Superior temporal gyrus (tissue), 1 donor: Measurements from ENCODE around the gene CHIT1.
A peak's percentile ranks its signal among the peaks of the same experiment; 100 is the strongest.
"Not testable (repeated sequence)": the region's sequence is repeated elsewhere in the genome, so short reads cannot be mapped to it uniquely, and the experiment has no call there.

ENCODE experiments used
- DNase-seq: peaks from one replicate; pipeline ENCODE4 v3.0.0-alpha.2; 2016; ENCODE audit errors: extremely low spot score

CHIT1 gene

DNA sequence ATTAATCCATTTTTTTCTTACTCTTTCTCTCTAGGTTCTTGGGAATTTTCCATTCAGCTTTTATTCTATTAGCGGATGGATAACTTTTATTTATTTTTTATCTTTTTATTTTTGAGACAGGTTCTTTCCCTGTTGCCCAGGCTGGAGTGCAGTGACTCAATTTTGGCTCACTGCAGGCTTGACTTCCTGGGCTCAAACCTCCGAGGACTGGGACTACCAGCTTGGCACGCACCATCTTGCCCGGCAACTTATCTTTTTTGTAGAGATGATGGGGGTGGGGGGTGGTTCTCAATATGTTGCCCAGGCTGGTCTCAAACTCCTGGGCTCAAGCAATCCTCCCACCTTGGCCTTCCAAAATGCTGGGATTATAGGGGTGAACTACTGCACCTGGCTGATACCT lies 36.1 kb upstream of the CHIT1 start:
- no peak for DNase-seq

DNA sequence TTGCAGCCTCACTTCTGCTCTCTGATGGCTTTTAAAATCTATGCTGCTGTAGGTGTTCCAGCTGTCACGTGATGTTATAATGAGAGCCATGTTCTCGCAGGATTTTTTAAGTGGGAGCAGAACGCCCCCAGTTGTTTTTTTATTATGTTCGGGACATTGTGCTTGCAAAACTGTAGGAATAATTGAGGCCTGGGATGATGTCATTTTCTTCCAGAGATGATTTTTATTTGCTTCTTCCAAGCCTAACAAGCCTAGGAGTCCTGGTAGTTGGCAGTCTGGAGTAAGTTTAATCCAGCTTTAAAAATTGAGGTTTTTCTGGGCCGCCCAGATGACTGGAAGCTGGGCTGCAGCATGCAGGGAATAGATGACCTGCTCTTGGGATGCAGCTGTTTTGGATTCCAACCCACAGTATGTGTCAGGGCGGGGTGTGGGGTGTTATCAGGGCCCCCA lies 34.6 kb upstream of the CHIT1 start:
- peak; percentile 60 for DNase-seq

DNA sequence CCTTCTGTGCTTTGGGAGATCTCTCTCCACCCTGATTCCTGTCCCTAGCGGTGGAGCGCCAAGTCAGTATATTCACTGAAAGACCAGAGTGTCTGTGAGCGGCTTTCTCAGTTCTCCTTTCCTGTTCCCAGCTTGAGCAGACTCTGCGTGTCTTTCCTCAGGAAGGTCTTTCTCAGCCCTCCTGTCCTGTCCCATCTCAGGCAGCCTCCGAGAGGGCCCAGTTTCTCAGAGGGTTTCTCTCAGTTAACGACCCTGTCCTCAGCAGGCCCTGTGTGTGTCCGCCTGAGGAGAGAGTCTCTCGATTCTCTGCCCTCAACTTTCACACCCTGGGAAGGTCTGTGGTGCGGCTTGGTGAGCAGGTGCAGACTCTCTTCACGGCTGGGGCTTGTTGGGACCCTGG lies 34.0 kb upstream of the CHIT1 start:
- no peak for DNase-seq

DNA sequence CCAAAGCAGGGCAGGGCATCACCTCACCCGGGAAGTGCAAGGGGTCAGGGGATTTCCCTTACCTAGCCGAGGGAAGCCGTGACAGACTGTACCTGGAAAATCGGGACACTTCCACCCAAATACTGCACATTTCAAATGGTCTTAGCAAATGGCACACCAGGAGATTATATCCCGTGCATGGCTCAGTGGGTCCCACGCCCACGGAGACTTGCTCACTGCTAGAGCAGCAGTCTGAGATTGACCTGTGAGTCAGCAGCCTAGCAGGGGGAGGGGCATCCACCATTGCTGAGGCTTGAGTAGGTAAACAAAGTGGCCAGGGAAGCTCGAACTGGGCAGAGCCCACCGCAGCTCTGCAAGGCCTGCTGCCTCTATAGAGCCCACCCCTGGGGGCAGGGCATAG lies 27.2 kb upstream of the CHIT1 start:
- DNase-seq: not testable (repeated sequence)

DNA sequence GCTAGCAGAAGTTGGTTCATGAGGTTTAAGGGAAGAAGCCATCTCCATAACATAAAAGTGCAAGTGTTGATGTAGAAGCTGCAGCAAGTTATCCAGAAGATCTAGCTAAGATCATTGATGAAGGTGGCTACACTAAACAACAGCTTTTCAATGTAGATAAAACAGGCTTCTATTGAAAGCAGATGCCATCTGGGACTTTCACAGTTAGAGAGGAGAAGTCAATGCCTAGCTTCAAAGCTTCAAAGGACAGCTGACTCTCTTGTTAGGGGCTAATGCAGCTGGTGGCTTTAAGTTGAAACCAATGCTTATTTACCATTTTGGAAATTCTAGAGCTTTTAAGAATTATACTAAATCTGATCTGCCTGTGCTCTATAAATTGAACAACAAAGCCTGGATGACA lies 25.3 kb upstream of the CHIT1 start:
- DNase-seq: not testable (repeated sequence)

DNA sequence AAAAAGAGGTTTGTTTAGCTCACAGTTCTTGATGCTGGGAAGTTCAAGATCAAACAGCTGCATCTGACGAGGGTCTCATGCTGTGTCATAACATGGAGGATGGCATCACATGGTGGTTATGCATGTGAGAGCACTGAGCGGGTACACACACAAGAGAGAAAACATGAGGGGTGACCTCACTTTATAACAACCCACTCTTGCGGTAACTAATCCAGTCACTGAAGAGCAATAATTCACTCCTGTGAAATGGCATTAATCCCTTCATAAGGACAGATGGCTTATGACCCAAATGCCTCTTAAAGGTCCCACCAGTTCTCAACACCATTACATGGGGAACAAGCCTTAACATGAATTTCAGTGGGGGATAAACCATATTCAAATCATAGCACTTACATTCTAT lies 23.2 kb upstream of the CHIT1 start:
- no peak for DNase-seq

DNA sequence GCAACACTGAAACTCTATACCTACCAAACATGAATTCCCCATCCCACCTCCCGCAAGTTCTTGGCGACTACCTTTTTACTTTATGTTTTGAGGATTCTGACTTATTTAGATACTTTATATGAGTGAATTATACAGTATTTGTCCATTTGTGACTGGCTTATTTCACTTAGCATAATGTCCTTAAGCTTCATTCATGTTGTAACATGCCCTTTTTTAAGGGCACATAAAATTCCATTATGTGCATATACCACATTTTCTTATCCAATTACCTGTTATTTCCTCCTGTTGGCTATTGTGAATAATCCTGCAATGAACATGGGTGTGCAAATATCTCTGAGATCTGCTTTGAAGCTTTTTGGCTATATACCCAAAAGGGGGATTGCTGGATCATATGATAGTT lies 22.0 kb upstream of the CHIT1 start:
- DNase-seq: no peak

DNA sequence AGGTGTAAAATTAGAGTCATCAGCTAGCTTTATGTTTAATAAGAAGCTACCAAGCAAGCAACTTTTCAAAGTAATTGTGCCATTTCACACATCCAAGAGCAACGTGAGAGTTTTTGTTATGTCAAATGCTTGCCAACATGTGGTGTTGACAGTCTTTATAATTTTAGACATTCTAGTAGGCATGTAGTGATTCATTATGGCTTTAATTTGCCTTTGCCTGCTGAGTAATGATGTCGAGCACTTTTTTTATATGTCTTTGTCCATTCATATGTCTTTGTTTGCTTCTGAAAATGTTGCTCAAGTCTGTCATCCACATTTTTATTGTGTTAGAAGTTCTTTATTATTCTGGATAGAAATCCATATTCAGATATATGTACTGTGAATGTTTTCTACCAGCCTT lies 21.4 kb upstream of the CHIT1 start:
- peak; percentile 59 for DNase-seq

DNA sequence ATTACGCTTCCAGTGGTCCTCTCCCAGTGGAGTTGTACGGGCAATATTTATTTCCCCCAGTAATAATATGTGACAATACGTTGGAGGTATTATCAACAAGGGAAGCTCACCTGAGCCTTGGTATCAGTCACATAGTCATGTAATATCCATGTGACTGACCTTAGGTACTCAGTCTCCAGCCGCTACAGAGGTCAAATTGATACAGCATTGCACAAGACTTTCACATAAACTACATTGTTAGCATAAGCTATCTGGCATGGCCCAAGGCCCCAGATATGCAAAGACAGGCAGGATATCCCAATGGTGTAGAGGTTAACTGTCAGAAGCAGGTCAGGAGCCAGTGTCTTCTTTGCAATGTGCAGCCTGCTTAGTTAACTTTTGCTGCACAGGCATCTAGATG lies 15.3 kb upstream of the CHIT1 start:
- DNase-seq: no peak

DNA sequence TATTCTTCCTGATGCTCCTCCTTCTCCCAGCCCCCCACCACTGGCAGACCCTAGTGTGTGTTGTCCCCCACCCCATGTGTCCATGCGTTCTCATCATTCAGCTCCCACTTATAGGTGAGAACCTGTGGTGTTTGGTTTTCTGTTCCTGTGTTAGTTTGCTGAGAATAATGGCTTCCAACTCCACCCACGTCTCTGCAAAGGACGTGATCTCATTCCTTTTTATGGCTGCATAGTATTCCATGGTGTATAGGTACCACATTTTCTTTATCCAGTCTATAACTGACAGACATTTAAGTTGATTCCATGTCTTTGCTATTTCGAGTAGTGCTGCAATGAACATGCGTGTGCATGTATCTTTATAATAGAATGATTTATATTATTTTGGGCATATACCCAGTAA lies 12.2 kb upstream of the CHIT1 start:
- not testable (repeated sequence) for DNase-seq

DNA sequence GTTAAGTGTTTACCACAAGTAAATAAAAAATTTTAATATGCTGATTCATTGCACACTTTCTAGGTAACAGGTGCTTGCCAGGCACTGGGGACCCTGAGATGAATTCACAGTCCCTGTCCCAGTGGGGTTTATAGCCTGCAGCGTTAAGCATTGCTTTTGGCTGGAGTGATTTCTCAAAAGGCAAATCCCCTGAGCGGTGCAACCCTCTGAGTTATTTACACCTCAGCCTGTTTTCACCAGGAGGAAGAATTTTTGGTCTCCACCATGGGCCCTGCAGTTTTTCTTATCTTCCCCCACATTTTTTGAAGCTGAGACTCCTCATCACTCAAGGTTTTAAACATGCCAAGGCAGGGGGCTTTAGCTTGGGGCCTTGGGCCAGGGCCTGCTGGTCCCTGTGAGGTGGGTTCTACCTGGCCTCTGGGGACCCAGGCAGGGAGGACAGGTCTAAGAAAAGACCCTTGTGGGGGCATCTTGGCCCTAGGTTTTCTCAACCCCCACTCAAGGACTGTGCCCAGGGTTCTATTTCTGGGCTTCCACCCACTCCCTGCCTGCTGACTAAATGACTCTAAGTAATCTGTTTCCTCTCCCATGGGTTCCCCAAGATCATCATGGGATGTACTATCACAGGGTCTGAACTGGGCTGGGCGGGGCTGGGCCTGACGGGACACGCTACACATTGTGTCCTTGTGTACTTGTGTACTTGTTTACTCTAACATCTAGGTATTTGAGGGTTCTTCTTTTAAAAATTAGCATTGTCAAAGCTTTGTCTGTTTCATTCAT lies 10.2 kb upstream of the CHIT1 start:
- DNase-seq: peak; percentile 53

DNA sequence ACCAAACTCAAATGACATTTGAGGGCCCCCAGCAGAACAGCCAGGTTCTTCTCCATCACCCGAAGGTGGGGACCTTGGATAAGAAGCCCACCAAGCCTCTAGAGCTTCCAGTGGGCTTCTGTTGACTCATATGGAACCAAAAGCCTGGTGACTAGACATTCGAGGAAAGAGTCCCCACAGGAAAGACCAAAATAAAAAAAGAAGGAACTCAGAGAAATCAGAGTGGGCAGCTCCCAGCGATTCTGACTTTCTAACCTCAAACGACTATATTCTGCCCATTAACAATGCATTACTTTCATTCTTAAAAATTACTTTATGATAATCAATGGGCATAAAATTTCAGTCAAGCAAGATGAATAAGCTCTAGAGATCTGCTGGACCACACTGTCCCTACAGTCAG lies 9.6 kb upstream of the CHIT1 start:
- DNase-seq: no peak

DNA sequence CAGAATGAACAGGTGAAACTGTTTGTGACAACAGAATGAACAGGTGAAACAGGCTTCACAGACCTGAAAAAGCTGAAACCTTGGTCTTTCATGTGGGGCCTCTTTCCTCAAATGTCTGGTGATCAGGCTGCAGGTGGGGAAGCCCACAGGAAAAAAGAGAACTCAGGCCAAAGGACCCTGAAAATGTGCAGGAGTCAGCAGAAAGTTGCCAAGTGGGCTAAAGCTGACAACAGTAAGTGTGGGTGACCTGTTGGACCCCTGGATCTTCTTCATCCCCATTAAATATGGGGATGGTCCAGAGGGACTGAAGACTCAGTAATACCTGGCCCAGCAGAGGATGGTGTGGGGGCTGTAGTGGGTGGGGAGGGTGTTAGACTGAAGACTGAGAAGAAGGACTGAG lies 9.1 kb upstream of the CHIT1 start:
- no peak for DNase-seq

DNA sequence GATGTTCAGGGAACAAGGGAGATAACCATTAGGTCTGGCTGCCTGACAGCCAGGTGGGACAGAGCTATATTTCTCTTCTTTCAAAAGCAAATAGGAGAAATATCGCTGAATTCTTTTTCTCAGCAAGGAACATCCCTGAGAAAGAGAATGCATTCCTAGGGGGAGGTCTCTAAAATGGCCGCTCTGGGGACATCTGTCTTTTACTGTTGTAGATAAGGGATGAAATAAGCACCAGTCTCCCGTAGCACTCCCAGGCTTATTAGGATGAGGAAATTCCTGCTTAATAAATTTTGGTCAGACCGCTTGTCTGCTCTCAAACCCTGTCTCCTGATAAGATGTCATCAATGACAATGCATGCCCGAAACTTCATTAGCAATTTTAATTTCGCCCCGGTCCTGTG lies 5.4 kb upstream of the CHIT1 start:
- DNase-seq: not testable (repeated sequence)

DNA sequence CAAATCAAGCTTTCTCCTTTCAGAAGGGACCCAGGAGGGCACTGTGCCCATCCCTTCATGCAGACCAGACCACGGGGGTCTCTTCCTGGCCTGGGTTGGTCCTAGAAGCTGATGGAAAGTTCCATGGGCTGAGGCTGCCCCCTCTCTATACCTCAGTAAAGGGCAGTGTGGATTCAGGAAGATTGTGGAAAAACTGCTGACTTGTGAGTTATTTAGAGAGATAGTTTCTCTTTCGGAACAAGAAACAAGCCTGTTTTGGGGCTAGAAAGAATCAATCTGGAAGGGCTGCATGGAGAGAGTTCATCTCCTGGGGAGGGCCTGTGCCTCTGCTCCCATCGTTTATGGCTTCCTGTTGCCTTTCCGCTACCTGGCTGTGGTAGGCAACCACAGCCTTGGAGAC lies 803 bp downstream of the CHIT1 start:
- DNase-seq: no peak

DNA sequence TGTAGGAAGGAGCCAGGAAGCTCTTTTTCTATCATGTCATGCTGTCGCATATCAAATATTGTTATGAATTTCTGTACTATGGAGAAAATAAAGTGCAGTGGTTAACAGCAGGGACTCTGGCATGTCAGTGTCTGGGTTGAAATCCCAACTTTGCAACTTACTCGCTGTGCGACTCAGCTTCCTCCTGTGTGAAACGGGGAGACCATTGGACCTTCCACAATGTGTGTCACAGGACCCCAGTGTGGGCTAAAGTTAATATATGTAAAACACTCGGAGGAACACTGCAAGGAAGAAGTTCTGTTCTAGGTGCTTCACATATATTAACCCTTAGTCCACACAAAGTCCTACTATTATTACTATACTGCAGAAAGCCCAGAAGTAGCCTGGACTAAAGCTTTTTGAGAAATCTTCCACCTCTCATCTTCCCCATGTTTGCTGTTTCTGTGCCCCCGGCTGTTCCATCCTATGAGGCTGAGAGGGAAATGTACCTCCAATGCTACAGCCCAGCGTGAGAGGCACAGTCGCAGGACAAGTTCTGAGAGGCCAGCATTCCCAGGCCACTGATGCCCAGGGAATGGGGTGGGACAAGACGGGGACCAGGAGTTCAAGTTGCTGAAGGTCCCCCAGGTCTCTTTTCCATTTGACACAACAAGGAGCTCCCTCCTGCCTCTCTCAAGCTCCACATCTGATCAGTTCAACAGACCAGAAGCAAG lies 1.9 kb downstream of the CHIT1 start:
- no peak for DNase-seq

DNA sequence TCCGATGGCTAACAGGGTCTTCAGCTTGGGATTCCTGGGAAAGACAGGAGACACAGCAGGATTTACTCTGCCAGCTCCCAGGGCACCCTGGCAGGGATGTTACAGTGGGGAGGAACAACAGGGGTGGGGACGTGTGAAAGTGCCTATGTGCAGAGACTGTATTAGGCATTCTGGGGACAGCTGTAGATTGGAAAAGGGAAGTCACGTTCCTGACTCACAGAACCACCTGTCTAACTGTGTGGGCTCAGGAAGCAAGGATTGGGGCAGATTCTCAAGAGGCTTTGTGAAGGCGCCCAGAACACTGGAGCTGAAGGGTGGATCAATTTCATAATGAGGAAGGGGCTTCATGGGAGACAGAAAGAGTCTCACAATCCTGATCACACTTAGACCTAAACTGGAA lies 4.4 kb downstream of the CHIT1 start:
- DNase-seq: no peak

DNA sequence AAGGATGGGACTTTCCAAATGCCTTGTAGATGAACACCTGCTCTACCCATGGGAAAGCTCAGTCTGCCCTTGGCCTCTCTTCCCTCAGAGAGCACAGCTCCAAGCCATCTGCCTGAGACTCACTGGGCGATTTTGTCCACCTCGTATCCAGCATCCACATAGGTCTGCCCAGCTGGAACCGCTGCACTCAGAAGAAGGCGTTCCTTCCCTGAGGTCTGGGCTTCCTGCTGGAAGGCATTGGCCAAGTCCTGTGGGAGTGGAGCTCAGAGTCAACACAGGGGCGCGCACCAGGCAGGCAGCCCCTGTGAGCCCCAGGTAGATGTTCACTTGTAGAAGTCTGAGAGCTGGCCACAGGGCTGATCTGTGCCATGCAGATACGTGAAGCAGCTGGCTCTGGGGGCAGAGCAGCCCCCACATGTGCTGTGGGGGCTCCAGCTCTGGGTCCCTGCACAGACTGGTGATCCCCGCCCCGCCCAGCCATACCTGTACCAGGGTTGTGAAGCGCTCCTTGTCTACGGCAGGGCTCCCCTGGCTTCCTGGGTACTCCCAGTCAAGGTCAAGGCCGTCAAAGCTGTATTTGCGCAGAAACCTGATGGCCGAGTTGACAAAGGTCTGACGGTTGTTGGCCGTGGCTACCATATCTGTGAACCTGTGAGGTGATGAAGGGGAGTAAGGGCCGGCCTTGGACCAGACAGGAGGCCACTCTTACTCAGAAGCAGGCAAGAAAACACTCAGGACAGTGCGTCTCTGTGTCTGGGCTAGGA lies 6.3 kb downstream of the CHIT1 start:
- no peak for DNase-seq

DNA sequence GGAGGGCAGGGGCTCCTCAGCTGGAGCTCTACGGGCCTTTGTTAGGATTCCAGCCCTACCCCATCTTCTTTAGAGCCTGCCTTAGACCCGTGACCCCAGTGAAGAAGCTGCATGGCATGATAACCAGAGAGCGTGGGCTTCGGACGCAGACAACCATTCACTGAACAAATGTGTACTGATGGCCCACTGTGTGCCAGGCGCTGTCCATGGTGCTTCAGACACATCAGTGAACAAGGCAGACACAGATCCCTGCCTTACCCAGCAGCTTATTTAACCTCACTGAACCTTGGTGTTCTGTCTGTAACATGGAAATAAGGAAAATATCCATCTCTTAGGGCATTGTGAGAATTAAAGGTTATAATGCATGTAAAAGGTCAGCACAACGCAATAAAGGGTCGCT lies 9.5 kb downstream of the CHIT1 start:
- DNase-seq: no peak

DNA sequence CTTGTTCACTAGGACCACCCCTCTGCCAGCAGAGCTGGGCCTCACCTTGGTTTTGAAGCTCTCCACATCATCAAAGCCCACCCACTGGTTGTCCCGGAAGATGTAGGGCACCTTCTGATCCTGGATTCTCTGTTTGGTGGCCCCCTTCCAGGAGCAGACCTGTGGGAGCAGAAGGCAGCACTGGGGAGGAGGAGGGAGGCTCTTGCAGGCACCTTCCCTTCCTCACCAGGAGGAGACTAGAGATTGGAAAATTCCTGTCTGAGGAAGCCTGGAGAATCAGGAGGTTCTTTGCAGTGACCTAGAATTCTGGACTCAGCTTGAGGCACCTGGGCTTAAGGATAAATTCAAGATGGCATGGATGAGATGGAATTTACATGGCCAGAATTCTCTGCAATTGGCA lies 10.3 kb downstream of the CHIT1 start:
- no peak for DNase-seq

DNA sequence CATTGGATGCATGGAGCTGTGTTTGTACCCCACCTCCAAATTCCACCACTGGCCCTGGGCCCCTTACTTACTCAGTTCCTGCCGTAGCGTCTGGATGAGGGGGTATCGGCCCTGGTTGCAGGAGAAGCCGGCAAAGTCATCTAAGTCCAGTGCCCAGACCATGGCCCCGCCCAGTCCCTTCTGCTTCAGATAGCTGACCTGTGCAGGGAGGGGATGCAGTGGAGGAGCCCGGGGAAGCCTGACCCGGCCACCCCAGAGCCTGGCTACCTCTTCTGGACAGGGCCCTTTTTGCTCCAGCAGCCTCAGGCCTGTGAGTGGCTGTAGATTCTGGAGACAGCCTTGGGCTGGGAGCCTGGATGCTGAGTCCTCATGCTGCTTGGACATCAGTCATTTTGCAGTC lies 11.8 kb downstream of the CHIT1 start:
- no peak for DNase-seq

DNA sequence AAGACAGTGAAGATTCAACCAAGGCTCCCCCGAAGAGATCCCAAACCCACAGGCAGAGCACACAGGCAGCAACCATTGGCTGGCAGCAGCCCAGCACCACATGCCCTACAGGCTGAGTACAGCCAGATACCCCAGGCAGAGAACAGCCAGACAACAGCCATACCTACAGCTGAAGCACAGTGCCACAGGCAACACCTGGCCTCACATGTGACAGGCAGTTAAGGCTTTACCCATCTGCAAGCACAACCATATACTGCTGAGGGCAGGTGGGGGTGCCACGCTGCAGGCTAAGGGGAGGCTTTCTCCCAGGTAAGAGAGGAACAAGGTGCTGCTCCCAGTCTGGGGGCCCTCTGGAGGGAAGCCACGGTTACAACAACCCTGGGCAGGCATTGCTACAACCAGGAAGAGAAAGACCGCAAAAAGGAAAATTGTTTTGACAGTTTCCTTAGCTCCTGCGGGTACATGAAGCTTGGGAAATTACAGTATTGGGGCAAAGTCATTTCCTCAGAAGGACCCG lies 12.3 kb downstream of the CHIT1 start:
- DNase-seq: no peak
